ENCODE results near the gene FGD3. TPM values are rescaled to one million over a fixed set of nuclear protein-coding genes. Genes with fewer than 3 reads are reported as not detected.

The FGD3 gene
- polyA plus RNA-seq, 1 experiment, result not detected

DNA sequence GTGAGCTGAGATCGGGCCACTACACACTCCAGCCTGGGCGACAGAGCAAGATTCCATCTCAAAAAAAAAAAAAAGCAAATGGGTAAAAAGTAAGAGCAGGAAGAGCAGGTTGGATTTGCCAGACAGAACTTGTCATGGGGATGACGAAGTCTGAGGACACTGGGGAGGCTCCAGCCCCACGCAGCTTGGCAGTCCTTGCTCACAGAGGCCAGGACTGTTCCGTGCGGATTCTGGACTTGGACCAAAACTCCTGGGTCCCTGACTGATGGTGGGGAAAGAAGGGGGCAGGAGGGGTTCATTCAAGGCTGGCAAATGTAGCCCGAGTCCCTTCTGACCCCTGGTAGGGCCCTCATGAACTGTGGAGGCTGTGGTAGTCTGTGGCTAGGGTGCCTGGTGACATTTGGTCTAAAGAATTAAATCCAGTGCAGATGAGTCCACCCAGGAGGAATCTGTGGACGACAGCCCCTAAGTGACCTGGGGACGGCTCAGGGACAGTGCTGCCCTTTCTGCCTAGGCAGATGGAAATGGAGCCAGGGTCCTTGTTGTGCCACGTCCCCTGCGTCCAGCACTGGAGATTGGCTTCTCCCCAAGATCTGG, 3.1 kb downstream of the FGD3 start:
- 0 out of 2 replicates have a peak, but pooled peaks cover 2% of the 10 kb centered on the region for H3K9me3 ChIP-seq (ENCODE audit: control insufficient read depth, insufficient read depth, low read length)
- H3K27ac ChIP-seq (ENCODE audit: low read depth, low read length), result no peak overlapping the region
- H3K27me3 ChIP-seq (ENCODE audit: control insufficient read depth, insufficient read depth, low read length), result peaks cover 35% of the 10 kb centered on the region
- CTCF ChIA-PET, result no interaction called here
- H3K4me3 ChIP-seq (ENCODE audit: low read depth, low read length), result no peak overlapping the region
- TF ChIP-seq, protein P1, sequence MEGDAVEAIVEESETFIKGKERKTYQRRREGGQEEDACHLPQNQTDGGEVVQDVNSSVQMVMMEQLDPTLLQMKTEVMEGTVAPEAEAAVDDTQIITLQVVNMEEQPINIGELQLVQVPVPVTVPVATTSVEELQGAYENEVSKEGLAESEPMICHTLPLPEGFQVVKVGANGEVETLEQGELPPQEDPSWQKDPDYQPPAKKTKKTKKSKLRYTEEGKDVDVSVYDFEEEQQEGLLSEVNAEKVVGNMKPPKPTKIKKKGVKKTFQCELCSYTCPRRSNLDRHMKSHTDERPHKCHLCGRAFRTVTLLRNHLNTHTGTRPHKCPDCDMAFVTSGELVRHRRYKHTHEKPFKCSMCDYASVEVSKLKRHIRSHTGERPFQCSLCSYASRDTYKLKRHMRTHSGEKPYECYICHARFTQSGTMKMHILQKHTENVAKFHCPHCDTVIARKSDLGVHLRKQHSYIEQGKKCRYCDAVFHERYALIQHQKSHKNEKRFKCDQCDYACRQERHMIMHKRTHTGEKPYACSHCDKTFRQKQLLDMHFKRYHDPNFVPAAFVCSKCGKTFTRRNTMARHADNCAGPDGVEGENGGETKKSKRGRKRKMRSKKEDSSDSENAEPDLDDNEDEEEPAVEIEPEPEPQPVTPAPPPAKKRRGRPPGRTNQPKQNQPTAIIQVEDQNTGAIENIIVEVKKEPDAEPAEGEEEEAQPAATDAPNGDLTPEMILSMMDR (IDR thresholded peaks at IDR 0.05; ENCODE audit: low read depth, low read length), result no peak
- no peak for DNase-seq (ENCODE audit: low read depth, low spot score)
- POLR2A ChIA-PET, result no interaction called here

DNA sequence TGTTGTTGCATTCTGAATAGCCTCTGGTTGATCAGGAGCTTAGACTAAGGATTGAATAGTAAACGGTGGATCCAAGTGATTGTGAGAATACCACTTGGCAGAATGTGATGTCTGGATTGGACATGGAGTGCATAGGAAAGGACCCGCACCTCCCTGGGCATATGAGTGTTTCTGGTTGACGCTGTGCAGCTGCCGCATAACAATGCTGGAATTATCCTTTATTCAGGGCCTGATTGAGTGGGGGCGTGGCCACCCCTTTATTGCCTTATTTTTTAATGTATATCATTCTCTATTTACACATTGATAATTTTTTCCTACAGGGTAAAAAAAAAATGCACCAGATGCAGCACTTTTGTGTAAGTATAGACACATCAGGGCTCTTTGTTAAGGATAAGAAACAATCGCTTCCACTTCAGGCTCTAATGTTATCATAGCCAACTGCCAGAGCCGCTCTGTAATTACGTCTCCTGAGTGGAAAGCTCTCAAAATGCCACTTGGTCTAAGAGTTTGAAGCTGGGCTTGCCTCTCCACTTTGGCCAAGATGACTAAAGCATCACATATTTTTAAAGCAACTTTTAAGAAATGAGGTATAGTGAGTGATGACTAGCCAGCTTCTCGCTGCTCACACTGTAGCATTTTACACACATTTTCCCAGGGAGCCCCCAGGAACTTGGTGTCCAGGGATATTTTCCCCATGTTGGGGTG, 5.7 kb downstream of the FGD3 start:
- Histone ChIP-seq H3K27me3 (ENCODE audit: control insufficient read depth, insufficient read depth, low read length) (peaks cover 18% of the 10 kb centered on the region), H3K4me3 (ENCODE audit: low read depth, low read length) (no peak overlapping the region), H3K27ac (ENCODE audit: low read depth, low read length) (no peak overlapping the region), H3K9me3 (ENCODE audit: control insufficient read depth, insufficient read depth, low read length) (no peaks in the 10 kb centered on the region)
- CTCF ChIA-PET, result interaction anchor here (0.6 to 0.7 kb wide), 4 partner anchors 17 to 874 kb away, joined by 3 to 12 read pairs (median 3); no protein-coding TSS in a partner anchor
- DNase-seq (ENCODE audit: low read depth, low spot score), result no peak
- POLR2A ChIA-PET, result no interaction called here
- TF ChIP-seq, protein P1 (IDR thresholded peaks at IDR 0.05; ENCODE audit: low read depth, low read length), result no peak

DNA sequence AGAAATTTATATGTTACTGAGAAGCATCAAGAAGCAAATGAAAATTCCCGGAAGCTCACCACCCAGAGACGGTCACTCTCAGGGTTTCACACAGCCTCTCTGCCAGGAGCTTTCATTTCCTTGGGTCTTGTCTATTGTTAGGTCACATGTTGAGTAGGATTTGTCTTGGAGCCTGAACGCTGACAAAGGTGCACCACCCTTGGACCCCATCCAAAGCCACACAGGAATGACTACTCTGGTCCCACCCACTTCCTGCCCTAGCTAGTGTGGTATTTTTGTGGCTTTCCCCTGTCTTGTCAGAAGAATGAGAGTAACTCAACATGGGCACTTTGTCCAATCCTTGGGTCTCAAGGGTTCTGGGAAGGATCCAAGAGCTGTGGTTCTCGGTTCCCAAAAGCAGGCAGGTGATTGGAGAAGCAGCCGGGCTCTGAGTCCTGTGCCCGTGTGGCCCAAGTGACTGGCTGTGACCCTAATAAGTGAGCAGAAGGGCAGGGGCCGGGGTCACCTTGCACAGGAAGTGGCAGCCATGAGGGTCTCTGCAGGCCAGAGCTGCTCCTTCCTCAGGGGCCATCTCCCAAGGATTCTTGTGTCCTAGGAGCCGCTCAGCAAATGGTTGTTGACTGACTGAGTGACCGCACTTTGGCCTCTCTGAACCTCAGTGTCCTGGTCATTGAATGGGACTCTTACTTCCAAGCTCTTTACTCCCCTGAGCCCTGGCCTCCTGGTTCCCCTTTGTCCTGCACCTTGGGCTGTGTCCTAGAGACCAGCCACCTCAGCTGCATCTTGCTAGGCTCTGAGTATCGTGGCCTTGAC, 6.9 kb downstream of the FGD3 start:
- no peak overlapping the region for H3K27ac ChIP-seq (ENCODE audit: low read depth, low read length)
- TF ChIP-seq, protein P1 (IDR thresholded peaks at IDR 0.05; ENCODE audit: low read depth, low read length), result no peak
- peaks cover 9% of the 10 kb centered on the region for H3K27me3 ChIP-seq (ENCODE audit: control insufficient read depth, insufficient read depth, low read length)
- H3K4me3 ChIP-seq (ENCODE audit: low read depth, low read length), result no peak overlapping the region
- H3K9me3 ChIP-seq (ENCODE audit: control insufficient read depth, insufficient read depth, low read length), result no peaks in the 10 kb centered on the region
- ChIA-PET POLR2A (no interaction called here), CTCF (interaction anchor here (0.6 to 0.7 kb wide), 2 partner anchors 351 to 873 kb away, joined by 3 read pairs; no protein-coding TSS in a partner anchor)
- no peak for DNase-seq (ENCODE audit: low read depth, low spot score)

DNA sequence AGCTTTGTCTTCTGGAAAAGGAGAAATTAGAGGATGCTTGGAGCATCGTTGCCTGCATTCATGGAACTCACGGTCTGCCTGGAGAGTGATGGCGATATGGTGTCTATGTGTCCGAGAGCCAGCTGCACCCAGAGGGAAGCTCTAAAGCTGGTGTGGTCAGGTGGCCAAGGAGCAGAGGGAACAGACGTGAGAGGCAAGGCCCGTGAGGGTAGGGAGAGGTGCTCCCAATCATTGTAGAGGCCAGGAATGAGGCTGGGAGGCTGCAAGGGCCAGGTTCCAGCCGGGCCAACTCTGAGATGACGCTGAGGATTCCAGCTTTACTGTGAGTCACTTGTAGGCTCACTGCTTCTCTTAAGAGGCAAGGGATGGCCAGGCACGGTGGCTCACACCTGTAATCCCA, 7.6 kb downstream of the FGD3 start:
- ChIA-PET POLR2A (no interaction called here), CTCF (interaction anchor here (0.7 kb wide), 1 partner anchor 19 kb away, joined by 3 read pairs; no protein-coding TSS in a partner anchor)
- Histone ChIP-seq H3K27me3 (ENCODE audit: control insufficient read depth, insufficient read depth, low read length) (peaks cover 6% of the 10 kb centered on the region), H3K27ac (ENCODE audit: low read depth, low read length) (no peak overlapping the region), H3K9me3 (ENCODE audit: control insufficient read depth, insufficient read depth, low read length) (no peaks in the 10 kb centered on the region), H3K4me3 (ENCODE audit: low read depth, low read length) (no peak overlapping the region)
- TF ChIP-seq, protein P1 (IDR thresholded peaks at IDR 0.05; ENCODE audit: low read depth, low read length), result no peak
- no peak for DNase-seq (ENCODE audit: low read depth, low spot score)
